Activated T-helper 9 cell treated with anti-CD3 and anti-CD28 coated beads, Interleukin-2, amount 50 U/mL, for 16 hours (primary cell): Measurements from ENCODE around the gene AGPAT3.
"Not testable (repeated sequence)": the region's sequence is repeated elsewhere in the genome, so short reads cannot be mapped to it uniquely, and the experiment has no call there.

Source experiments
- DNase-seq: peaks from one replicate; pipeline ENCODE4 v3.0.0-alpha.2; 2020; ENCODE audit warnings: low read depth

AGPAT3 gene

GRCh38 chr21:43884012-43884860, 19.2 kb downstream of the AGPAT3 start:
- no peak for DNase-seq

- DNase-seq = no peak
These were observed 19.9 kb downstream of the AGPAT3 start for GRCh38 chr21:43884861-43885417.

DNA sequence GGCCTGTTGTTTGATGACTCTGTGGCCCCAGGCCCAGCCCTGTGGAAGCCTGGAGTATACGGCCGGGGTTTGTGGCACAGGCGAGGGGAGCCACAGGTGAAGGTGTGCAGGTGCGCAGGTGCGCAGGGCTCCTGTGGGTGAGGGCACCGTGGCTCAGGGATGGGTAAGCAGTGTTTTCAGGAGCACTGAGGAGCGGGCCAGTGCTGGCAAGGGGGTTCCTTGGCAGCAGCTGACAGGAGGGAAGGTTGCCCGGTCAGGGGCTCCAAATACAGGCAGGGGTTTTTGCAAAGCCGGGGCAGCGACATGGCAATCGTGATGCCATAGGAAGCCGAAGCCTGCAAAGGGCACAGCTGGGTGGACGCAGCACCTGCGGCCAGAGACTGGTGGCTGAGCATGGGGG, 20.7 kb downstream of the AGPAT3 start:
- DNase-seq = no peak

- DNase-seq = no peak
These were observed 21.5 kb downstream of the AGPAT3 start for GRCh38 chr21:43886565-43886964.

- no peak for DNase-seq
These were observed 24.0 kb downstream of the AGPAT3 start for GRCh38 chr21:43889069-43889468.

DNA sequence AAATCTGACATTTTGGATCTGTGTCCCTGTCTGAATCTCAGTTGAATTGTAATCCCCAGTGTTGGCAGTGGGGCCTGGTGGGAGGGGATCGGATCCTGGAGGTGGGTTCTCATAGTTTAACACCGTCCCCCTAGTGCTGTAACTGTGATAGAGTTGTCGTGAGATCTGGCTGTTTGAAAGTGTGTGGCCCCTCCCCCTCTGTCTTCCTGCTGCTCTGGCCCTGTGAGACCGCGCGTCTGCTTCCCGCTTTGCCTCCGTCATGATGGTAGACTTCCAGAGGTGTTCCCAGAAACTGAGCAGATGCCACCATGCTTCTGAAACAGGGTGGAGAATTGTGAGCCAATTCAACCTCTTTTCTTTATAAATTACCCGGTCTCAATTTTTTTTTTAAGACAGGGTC, 25.0 kb downstream of the AGPAT3 start:
- DNase-seq = no peak

DNA sequence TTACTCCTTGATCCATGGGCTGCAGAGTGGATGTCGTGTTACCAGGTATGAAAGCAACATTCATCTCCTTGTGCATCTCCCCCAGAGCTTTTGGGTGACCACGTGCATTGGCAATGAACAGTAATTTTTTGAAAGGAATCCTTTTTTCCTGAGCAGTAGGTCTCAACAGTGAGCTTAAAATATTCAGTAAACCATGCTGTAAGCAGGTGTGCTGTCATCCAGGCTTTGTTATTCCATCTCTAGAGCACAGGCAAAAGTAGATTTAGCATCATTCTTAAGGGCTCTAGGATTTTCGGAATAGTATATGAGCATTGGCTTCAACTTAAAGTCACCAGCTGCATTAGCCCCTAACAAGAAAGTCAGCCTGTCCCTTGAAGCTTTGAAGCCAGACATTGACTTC, 27.3 kb downstream of the AGPAT3 start:
- DNase-seq = no peak

- DNase-seq = no peak
These were observed 28.0 kb downstream of the AGPAT3 start for GRCh38 chr21:43892984-43893535.

DNA sequence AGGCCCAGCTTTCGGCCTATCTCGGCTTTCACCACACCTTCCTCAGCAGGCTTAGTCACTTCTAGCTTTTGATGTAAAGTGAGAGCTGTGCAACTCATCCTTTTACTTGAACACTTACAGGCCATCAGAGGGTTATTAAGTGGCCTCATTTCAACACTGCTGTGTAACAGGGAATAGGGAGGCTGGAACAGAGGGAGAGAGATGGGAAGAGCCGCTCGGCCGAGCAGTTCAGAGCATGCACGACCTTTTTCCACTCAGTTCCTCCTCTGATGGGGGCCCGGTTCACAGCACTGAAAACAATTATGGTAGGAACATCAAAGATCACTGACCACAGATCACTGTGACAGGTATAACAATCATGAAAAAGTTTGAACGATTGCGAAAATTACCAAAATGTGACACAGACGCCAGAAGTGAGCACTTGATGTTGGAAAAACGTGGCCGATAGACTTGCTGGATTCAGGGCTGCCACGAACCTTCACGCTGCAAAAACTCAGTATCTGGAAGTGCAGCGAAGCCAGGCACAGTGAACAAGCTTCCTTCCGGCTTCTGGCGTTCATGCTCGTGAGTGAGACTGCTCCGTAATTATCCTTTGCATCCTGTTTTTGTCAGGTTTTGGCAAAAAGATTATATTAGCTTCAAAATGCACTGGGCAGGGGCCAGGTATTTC, 28.6 kb downstream of the AGPAT3 start:
- DNase-seq = no peak

- no peak for DNase-seq
These were observed 29.2 kb downstream of the AGPAT3 start for GRCh38 chr21:43894206-43894577.

- no peak for DNase-seq
These were observed 30.2 kb downstream of the AGPAT3 start for GRCh38 chr21:43895196-43895595.

DNA sequence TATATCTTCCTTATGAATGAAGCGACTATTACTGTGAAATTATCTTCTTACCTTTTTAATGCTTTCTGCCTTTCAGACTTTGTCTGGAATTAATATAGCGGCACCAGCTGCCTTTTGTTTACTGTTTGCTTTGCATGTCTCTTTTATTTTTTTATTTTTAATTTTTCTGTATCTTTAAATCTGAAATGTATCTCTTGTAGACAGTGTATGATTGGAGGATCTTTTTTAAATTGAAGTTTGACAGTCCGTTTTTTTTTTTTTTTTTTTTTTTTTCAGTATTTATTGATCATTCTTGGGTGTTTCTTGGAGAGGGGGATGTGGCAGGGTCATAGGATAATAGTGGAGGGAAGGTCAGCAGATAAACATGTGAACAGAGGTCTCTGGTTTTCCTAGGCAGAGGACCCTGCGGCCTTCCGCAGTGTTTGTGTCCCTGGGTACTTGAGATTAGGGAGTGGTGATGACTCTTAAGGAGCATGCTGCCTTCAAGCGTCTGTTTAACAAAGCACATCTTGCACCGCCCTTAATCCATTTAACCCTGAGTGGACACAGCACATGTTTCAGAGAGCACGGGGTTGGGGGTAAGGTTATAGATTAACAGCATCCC, 31.8 kb downstream of the AGPAT3 start:
- not testable (repeated sequence) for DNase-seq

GRCh38 chr21:43899307-43900077, 34.5 kb downstream of the AGPAT3 start:
- DNase-seq = no peak

DNA sequence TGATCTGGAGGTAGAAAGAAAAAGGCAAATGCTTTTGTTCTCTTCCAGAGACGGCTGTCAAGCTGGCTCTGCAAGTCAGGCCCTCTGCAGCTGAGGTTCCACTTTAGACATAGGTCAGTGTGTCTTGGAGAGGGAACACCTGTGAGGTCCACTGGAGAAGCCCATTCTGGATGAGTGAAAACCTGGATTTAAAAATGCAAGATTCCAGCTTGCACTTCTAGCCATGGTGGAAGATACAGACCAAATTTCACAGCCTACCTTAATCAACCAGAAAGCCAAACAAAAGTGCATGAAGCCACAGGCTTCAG, 35.0 kb downstream of the AGPAT3 start:
- no peak for DNase-seq

- no peak for DNase-seq
These were observed 35.7 kb downstream of the AGPAT3 start for GRCh38 chr21:43900690-43901089.

DNA sequence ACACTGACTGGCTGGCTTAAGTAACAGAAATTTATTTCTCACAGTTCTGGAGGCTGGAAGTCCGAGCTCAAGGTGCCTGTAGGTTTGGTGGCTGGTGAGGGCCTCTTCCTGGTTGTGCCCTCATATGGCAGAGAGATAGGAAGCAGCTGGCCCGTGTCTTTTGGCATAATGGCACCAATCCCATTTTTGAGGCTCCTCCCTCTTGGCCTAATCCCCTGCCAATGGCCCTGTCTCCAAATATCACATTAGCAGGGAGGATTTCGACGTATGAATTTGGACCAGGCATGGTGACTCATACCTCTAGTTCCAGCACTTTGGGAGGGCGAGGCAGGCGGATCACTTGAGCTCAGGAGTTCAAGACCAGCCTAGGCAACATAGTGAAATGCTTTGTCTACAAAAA, 37.4 kb downstream of the AGPAT3 start:
- DNase-seq = no peak

- no peak for DNase-seq
These were observed 38.5 kb downstream of the AGPAT3 start for GRCh38 chr21:43903451-43904091.

DNA sequence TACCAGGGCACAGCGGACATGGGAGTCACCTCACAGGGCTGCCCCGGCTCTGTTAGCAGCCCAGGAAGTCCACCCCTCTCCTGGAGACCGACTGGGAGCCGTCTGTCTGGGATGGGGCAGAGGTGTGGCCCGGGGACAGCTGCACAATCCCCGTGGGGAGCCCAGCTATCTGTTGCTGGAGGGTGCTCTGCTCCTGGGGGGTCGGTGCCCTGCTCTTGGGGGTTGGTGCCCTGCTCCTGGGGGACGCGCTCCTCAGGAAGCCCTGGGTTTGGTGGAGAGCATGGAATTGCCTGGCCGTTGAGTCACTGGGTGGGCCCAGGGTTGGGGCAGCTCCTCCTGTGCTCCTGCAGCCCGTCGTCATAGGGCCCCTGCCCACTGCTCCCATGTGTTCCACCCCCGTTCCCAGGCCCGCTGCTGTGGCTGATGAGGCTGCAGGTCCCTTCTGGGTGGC, 39.3 kb downstream of the AGPAT3 start:
- DNase-seq = no peak

GRCh38 chr21:43905726-43906455, 40.9 kb downstream of the AGPAT3 start:
- DNase-seq = no peak

DNA sequence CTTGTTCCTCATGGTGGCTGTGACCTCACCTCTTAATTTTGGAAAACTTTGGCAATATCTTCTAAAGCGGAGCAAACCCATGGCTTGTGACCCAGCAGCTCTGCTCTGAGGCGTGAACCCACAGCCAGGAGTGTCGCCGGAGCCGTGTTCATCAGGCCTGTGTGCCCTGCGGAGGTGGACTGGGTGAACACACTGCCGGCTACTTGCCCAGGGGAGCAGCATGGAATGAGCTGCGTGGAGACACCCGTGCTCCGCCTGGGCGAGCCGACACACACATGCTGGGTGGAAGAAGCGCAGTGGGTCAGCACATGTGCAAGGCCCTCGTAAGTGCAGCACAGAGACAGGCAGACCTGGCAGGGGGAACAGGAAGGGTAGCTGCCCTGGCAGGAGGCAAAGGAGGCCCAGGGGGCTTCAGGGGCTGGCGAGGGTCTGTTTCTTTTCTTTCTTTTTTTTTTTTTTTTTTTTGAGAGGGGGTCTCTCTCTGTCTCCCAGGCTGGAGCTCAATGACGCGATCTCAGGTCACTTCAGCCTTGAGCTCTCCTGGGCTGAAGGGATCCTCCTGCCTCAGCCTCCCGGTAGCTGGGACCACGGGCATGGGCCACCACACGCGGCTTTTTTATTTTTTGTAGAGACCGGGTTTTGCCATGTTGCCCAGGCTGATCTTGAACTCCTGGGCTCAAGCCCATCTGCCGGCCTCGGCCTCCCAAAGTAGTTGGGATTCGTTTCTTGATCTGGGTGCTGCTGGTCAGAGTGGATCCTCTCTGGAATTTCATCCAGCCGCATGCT, 41.8 kb downstream of the AGPAT3 start:
- DNase-seq = no peak
